ENCODE results near the gene PEX19.

PEX19 gene

DNA sequence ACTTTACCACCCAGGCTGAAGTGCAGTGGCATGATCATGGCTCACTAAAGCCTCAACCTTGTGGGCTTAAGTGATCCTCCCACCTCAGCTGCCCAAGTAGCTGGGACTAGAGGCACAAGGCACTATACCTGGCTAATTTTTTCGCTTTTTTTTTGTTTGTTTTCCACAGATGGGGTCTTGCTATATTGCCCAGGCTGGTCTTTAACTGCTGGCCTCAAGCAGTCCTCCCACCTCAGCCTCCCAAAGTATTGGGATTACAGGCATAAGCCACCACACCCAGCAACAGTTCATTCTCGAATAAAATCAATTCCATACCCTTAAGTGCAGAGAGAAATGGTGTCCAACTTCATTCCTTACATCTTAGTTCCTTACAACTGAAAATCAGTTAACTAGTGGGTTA lies 47.4 kb downstream of the PEX19 start:
- no peak for DNase-seq

DNA sequence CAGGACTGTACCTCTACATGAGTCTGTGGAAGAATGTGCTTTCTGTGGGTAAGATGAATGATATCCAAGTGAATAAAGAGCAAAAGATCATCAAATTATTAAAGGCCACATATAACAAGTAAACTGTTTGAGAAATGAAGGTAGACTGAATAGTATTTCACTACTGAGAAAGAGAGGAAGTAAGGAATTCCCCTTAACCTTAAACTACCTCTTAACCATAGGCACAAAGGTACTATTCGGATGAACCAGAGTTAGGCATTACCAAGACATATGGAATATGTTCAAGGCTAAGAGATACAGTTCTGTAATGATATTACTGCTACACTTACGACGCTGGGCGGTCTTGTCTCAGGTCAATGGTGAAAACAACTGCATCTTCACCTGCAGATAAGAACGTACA lies 48.1 kb downstream of the PEX19 start:
- no peak for DNase-seq

DNA sequence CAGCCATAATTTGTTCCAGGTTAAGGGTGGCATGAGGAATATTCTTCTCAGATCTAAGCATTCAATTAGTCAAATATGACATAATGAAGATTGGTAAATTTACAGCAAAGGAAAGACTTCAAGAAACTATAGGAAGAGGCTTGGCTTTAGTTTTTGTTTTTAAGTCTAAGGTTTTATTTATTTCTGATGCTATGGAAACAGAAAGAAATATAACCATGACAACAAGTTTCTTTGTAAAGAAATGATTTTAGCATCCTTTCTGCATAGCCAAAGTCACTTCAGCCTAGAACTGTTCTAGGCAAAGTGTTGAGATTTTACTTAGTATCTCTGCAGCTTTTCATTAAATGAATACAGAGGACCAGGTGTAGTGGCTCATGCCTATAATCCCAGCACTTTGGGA lies 52.0 kb downstream of the PEX19 start:
- no peak for DNase-seq

DNA sequence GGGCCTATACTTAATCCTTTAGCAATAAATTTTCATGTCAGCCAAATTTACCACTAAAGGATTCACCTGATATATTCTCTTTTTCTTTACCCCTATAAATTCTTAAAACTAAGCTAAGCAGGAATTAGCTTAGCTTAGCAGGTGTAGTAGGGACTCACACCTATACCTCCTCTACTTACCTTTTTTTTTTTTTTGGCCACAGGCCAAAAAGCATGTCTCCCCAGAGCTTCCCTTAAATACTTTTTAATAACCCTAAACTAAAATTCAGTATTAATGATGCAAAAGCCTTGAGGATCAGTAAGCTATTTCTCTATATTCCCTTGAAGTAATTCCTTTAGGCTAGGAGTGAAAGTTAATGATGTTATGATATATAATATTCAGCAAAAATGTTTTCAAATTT lies 56.5 kb downstream of the PEX19 start:
- DNase-seq: no peak

DNA sequence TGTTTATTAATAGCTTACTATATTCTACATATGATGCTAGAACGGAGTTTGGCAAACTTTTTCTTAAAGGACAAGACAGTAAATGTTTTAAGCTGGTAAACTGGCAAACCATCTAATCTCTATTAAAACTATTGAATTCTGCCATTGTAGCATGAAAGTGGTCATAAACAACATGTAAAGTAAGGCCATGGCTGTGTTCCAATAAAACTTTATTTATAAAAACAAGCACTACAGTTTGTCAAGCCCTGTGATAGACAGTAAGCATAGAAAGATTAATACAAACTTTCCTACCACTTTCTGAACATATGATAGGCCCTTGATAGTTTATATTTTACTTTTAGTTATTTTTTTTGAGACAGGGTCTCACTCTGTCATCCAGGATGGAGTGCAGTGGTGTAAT lies 57.4 kb downstream of the PEX19 start:
- DNase-seq: no peak

DNA sequence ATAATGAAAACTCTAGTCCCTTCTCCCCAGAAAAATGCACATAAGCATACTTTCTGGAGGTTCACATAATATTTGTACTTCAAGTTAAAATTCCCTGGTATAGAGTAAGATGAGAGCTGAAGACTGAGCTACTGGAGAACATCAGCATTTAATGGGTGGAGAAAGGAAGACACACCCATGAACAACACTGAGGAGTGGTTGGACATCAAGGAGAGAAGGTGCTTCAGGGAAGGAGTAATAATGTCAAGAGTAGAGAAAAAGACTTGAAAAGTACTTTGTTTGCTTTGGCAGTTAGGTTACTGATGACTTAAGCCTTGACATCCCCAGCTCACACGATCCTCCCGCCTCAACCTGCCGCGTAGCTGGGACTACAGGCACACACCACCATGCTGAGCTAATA lies 57.9 kb downstream of the PEX19 start:
- DNase-seq: no peak

All from kidney glomerular epithelial cell (primary cell).